ENCODE data around the gene GPX7. TPM values are rescaled to one million over a fixed set of nuclear protein-coding genes. Genes with fewer than 3 reads are reported as not detected.

GPX7 gene
- total and polyA plus RNA-seq, 2 of the 4 experiments (the other 2 are of a cell fraction): 3.4 to 3.8 TPM

GRCh38 chr1:52657702-52658101 is 55.5 kb downstream of the GPX7 start:
- Histone ChIP-seq H3K18ac (ENCODE audit: low read depth, low read length) (no peak overlapping the region), H3K9ac (ENCODE audit: low read depth, low read length) (no peak overlapping the region), H2AK5ac (ENCODE audit: low read depth, low read length) (no peak overlapping the region), H3K4me1 (ENCODE audit: control insufficient read depth, insufficient read depth, low read length) (peaks cover 2% of the 10 kb centered on the region; the same call in 1 of the 2 replicates), H3K23ac (ENCODE audit: low read depth, low read length) (no peak overlapping the region), H2AK9ac (replicated peaks; ENCODE audit: low read depth, low read length, poor library complexity) (no peak overlapping the region), H4K91ac (ENCODE audit: insufficient read depth, low read depth, low read length) (no peak overlapping the region), H2BK120ac (ENCODE audit: low read depth, low read length) (no peak overlapping the region), H3K9me1 (ENCODE audit: insufficient read depth, low read length) (peaks cover under 1% of the 10 kb centered on the region; the same call in 1 of the 2 replicates), H3K27me3 (ENCODE audit: control insufficient read depth, insufficient read depth, low read length) (peaks cover 13% of the 10 kb centered on the region), H3K4me2 (ENCODE audit: low read depth, low read length) (no peak overlapping the region), H3K14ac (replicated peaks; ENCODE audit: low read depth, low read length) (no peak overlapping the region), H3K79me1 (ENCODE audit: low read depth in 1 of 2, low read length in 2 of 2) (no peaks in the 10 kb centered on the region), H2AFZ (replicated peaks; ENCODE audit: low read length, poor library complexity) (no peak overlapping the region), H3K56ac (ENCODE audit: extremely low read depth, insufficient read depth, low read length) (no peak overlapping the region), H2BK5ac (ENCODE audit: low read depth, low read length, poor library complexity, severe bottlenecking) (no peak overlapping the region), H3K9me3 (ENCODE audit: control insufficient read depth, insufficient read depth, low read length) (no peaks in the 10 kb centered on the region), H2BK15ac (ENCODE audit: low read depth, low read length) (no peak overlapping the region), H3K27ac (ENCODE audit: insufficient read depth, low read length) (no peak overlapping the region), H3K36me3 (ENCODE audit: control insufficient read depth, insufficient read depth, low read length) (no peaks in the 10 kb centered on the region), H2BK20ac (ENCODE audit: low read depth, low read length) (no peak overlapping the region), H3K4me3 (ENCODE audit: insufficient read depth, low read depth, low read length) (no peak overlapping the region), H3K4ac (ENCODE audit: low read depth, low read length) (no peak overlapping the region), H4K8ac (ENCODE audit: low read depth in 2 of 2, low read length in 2 of 2) (no peak overlapping the region), H4K5ac (ENCODE audit: low read depth, low read length) (no peak overlapping the region), H4K20me1 (ENCODE audit: insufficient read depth, low read length) (no peaks in the 10 kb centered on the region)
- ChIA-PET CTCF (no interaction called here), POLR2A (ENCODE audit: unreplicated experiment) (no interaction called here)
- BruUV-seq (replicated peaks): no TSS peak
- dilution Hi-C loops (cut with HindIII; ENCODE audit: low sequenced_read_pairs, unreplicated experiment): no loop called here
- in situ Hi-C loops (cut with MboI; ENCODE audit: low sequenced_read_pairs): no loop called here
- TF ChIP-seq MXI1 (IDR thresholded peaks at IDR 0.05; ENCODE audit: borderline replicate concordance, low read depth, low read length) (no peak), BHLHE40 (IDR thresholded peaks at IDR 0.05; ENCODE audit: low read depth, low read length) (no peak), NFE2L2 (IDR thresholded peaks at IDR 0.05; ENCODE audit: low read depth, low read length) (no peak), MAFK (IDR thresholded peaks at IDR 0.05; ENCODE audit: low read depth, low read length) (no peak), ELK1 (IDR thresholded peaks at IDR 0.05; ENCODE audit: borderline replicate concordance, low read depth, low read length) (no peak), RFX5 (IDR thresholded peaks at IDR 0.05; ENCODE audit: low read depth, low read length) (no peak), USF2 (IDR thresholded peaks at IDR 0.05; ENCODE audit: low read depth, low read length) (no peak), POLR2A (IDR thresholded peaks at IDR 0.05; ENCODE audit: low read depth, low read length) (no peak), RAD21 (IDR thresholded peaks at IDR 0.05; ENCODE audit: low read length) (no peak), CHD1 (IDR thresholded peaks at IDR 0.05; ENCODE audit: low read depth, low read length) (no peak)
- WGBS, 2 experiments (ENCODE audit: extremely low coverage in 2 of 2, insufficient read length in 1 of 2): 20% methylated on average over 1 of the region's 3 CpGs; no CpG with 5 or more reads in 1 of the 2 experiments
- intact Hi-C loops (cut with micrococcal nuclease): no loop called here
- DNase-seq: no peak
- no peak for ATAC-seq (ENCODE audit: low read depth)
